Prostate gland (tissue), 2 donors: ENCODE results near the gene CDHR5.

Experiments
- CTCF ChIP-seq, 4 experiments: fragments of 200-600 bp in 2 of 4; fragments of 450-650 bp in 2 of 4; sonication (generic) in 2 of 4; IDR thresholded peaks; 1 replicate in 3 of 4; 2 replicates in 1 of 4; pipeline ENCODE4 v1.5.1; 2016 to 2019; ENCODE audit warnings: antibody characterized with exemption in 4 of 4, mild to moderate bottlenecking in 2 of 4, moderate library complexity in 2 of 4
- POLR2A ChIP-seq: fragments of 450-650 bp; IDR thresholded peaks from one replicate; pipeline ENCODE4 v1.6.1; 2016; ENCODE audit warnings: antibody characterized with exemption, mild to moderate bottlenecking
- POLR2AphosphoS5 ChIP-seq: sonication (generic); formaldehyde crosslinking; IDR thresholded peaks from one replicate; pipeline ENCODE4 v1.6.1; 2017; ENCODE audit warnings: antibody characterized with exemption

- TF ChIP-seq CTCF (IDR thresholded peaks at IDR 0.05) (peak in 1 of 4 experiments; percentile 15), POLR2A (peak; percentile 87), POLR2AphosphoS5 (peak; percentile 56)
Measured at GRCh38 chr11:568306-569157, 56.2 kb downstream of the CDHR5 start.
